HG03558 (cell line): ENCODE data around the gene SMIM24.

Experiments used
- ATAC-seq: cut with Tn5 transposase; IDR thresholded peaks from one replicate; pipeline ENCODE4 v1.9.1; 2021; ENCODE audit warnings: moderate number of reproducible peaks; ENCODE audit not compliant: unreplicated experiment; ENCODE audit errors: extremely low read depth

Gene SMIM24

DNA sequence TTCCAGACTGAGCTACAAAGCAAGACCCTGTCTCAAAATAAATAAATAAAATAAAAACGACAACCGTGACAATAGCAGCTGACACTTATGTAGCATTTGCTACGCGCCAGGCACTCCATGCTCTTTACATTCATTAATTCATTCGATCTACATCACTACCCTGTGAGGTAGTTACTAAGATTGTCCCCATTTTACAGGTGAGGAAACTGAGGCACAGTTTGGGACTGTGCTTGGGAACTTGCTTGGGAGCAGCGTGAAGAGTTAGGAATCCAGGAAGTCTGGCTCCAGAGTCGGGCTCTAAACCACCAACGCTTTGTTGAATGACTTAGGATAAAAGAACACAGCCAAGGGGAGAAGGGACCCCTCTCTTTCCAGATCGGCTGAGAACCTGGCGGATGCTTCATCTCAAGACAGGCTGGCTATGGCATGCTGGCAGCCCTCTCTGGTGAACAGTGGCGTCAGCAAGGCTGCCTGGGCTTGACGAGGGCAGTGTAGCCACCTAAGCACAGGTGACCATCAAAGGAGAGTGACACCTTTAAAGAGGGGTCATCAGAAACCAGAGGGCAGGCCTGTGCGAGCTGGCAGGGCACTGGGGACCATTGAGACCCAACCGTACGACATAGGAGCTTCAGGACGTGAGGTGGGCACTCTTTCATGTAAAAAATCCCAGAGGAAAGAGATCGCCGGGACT, 19.6 kb upstream of the SMIM24 start:
- ATAC-seq = no peak

GRCh38 chr19:3497757-3498520, 17.6 kb upstream of the SMIM24 start:
- no peak for ATAC-seq

DNA sequence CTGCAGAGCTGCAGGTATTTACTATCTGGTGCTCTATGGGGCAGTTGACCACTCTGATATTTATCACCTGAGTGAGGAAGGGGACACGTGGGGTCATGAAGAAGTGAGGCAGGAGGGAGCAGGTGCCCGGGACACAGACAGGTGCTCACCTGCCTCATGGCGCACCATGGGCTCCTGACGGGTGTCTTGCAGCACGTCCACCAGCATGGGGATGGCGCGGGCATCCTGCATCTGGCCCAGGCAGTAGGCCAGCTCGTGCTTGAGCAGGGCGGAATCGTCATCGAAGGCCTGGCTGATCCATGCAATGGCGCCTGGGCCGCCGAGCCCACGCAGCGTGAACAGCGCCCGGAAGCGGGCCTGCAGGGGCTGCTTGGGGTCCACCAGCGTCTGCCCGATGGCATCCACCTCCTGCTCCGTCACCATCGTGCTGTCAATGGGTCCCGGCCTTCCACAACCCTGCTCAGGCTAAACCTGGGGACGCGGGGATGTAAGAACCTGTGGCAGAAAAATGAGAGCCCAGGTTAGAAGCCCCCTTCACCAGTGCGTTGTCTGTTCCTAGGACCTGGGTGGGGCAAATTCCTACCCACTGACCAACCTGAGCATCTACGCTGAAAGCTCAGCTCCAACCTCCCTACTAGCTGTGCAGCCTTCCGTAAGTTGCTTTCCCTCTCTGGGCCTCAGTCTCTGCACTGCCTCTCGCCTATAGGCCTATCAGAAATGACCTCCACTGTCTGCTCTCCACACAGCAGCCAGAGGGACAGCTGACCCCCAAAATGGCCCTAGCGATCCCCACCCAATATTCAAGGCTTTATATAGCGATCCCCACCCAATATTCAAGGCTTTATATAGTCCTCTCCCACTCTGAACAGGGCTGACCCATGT, 16.3 kb upstream of the SMIM24 start:
- no peak for ATAC-seq

DNA sequence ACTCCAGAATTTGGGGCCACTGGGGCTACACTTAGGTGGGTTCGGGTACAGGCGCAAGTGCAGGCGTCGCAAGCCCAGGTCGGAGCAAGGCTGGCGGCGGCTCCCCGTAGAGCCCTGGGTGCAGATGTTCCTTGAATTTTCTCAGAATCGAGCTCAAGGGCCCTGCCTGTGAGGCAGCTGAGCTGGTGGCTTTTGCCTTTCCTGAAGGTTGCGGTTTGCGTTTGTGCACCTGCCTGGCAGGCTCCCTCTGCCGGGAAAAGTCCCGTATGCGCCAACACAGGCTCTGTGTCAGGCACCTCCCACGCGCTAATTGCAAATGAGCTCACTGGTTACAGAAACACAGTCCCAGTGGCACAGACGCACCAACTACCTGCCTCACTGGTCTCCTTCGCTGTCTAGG, 14.2 kb upstream of the SMIM24 start:
- no peak for ATAC-seq

- ATAC-seq = no peak
Measured at GRCh38 chr19:3494051-3494450, 13.7 kb upstream of the SMIM24 start.

DNA sequence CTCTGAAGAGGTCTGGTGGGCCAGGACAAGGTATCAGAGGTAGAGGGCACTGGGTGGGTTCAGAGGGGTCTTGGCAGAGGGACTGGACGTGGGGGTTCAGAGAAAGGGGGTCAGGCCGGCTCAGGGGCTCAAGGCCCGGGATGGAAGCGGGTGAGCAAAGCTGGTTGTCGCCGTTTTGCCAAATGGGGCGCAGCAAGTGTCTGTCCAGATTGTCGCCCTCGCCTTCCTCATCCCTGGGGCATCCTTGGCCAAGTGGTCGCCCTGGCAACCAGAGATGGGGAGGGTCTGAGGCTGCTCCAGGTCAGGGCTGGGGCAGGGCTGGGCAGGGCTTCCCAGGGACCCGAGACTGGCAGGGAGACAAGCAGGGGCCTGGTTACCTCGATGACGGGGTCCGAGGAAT, 13.3 kb upstream of the SMIM24 start:
- ATAC-seq = no peak

DNA sequence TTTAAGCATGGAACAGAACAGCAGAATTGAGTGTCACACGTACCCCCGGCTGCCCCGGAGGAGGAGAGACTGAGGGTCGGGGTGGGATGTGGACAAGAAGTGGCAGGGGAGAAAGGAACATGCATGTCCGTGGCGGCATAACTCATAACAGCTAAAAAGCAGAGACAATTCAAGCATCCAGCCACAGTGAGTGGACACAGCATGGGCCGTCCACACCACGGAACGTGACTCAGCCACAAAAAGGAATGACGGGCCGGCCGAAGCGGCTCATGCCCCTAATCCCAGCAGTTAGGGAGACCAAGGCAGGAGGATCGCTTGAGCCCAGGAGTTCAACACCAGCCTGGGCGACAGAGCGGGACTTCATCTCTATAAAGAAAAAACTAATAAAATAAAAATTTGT, 12.6 kb upstream of the SMIM24 start:
- ATAC-seq = no peak

DNA sequence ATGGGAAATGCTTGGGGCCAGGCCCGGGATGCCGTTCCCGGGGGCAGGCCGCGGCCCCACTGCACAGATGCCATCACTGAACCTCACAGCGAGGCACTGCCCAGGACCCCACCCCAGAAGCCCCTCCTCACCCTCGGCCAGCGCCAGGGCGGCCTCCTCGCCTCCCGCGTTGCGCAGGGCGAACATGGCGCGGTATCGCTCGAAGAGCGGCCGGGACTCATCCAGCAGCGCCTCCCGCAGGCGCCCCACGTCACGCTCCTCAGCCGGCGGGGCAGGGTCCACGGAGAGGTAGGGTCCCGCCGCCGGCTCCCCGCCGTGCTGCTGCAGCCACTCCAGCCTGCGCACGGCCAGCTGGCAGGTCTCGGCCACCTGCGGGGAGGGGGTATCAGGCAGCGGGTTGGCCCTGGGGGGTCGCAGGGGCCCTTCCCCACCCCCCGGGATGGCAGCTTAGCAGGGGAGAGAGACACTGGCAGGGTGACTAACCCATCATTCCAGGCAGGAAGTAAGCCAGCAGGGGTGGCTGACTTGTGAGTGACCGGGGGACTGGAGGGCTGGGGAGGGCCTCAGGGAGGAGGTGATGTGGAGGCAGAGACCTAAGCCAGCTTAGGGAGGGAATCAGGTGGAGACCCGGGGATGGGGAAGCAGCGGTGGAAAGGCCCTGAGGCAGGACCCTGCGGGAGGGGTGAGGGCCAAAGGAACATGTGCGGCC, 12.0 kb upstream of the SMIM24 start:
- ATAC-seq = no peak

- ATAC-seq = no peak
Measured at GRCh38 chr19:3491396-3492119, 11.2 kb upstream of the SMIM24 start.

DNA sequence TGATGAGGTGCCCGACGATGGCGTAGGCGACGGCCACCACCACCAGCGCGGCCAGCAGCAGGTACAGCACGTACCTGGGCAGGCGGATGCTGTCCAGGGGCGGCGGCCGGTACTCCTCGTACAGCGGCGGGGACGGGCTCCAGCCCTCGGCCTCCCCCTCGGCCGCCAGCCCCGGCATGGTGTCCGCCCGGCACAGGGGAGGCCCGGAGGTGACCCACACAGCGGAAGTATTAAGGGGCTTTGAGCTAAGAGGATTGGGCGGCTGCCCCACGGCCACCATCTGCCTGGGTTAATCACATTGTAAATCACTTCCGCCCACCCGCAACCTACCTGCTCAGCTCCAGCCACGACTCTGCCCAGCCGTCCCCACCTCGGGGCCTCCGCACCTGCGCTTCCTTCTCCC, 2.9 kb upstream of the SMIM24 start, which contains the start of gene SMIM44:
SMIM44 (minus strand) TSS at position 216 of the 403 bp plus-strand sequence; CDS start at position 178, 38 bp downstream.
- ATAC-seq = no peak

DNA sequence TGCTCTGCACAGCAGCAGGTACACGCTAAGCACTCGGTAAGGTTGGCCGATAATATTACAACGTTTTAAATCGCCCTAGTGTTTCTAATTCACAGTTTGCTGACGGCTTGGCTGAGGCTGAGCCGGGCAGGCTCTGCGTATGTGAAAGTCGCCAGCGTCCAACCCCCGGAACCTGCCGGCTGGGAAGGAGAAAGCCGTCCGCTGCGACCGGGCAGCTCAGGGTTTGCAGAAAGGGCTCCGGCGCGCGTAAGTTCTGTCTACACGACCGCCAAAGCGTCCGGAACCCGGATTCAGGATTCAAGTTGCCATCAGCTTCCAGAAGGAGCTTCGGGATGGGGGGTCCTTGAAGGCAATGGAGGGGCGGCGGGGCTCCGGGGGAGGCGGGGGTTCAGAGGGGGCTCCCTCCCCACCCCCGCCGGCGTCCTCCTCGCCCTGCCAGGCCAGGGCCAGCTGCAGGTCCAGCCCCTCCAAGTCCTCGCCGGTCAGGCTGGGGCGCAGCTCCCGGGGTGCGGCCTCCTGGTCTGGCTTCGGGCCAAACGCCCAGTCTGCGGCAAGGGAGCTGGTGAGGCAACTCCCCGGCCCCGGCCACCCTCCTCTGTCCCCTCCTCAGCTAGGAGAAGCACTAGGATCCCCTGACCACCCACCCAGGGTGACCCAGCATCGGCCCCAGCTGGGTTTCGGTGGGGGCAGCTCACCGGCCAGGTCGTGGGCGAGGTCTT, 2.3 kb upstream of the SMIM24 start:
- ATAC-seq = no peak

DNA sequence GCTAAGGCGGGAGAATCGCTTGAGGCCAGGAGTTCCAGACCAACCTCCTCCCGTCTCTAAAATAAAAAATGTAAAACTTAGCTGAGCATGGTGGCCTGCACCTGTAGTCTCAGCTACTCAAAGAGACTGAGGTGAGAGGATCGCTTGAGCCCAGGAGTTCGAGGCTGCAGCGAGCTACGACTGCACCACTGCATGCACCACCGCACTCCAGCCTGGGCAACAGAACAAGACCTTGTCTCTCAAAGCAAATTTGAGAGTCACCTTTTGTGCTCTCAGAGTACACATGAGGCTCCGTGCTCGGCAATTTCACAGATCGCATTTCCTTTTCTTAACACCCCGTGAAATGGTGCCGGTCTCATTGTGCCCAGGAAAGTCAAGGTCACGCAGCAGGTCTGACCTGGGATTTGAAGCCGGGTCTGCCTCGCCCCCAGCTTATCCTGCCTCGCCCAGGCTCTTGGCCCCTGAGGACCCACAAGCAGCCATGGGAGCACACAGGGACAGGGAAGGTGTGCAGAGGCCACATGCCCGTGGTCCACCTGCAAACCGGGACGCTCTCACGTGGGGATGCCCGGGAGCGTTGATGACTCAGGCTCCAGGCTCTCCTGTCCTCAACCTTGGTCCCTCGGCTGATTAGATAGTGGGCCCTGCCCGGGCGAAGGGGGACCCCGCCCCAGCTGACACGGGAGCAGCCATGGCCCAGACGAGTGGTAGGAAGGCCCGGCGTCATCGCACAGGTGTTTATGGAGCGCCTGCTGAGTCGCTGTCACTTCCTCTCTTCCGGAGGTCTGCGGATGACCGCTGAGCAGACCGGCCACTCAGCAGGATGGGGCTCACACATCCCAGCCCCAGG, 1.1 kb upstream of the SMIM24 start:
- ATAC-seq = no peak

DNA sequence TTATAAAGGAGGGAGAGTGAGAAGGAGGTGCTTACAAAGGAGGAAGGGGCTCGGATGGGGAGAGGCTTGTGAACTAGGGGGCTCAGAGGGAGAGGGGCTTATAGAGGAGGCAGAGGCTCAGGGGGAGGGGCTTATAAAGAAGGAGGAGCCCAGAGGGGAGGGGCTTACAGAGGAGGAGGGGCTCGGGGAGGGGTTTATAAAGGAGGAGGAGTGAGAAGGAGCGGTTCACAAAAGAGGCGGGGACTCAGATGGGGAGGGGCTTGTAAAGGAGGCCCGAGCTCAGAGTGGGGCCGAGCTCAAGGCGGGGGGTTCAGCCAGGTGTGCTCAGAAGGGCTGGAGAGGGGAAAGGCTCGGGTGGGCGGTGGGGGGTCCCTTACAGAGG, 500 bp downstream of the SMIM24 start:
- no peak for ATAC-seq

DNA sequence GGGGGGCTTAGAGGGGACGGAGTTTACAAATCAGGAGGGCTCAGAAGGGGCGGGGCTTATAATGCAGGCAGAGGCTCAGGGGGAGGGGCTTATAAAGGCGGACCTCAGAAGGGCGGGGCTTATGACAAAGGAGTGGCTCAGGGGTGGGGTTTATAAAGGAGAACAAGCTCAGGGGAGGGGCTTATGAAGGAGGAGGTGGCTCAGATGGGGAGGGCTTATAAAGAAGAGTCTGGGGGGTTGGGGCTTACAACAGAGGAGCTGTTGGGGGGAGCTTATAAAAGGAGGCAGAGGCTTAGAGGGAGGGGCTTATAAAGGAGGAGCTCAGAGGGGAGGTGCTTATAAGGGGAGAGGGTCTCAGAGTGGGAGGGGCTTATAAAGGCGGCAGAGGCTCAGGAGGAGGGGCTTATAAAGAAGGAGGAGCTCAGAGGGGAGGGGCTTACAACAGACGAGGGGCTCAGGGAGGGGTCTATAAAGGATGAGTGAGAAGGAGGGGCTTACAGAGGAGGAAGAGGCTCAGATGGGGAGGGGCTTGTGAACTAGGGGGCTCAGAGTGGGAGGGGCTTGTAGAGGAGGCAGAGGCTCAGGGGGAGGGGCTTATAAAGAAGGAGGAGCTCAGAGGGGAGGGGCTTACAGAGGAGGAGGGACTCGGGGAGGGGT, 1.0 kb downstream of the SMIM24 start:
- ATAC-seq = no peak

- no peak for ATAC-seq
Measured at GRCh38 chr19:3478409-3479176, 1.7 kb downstream of the SMIM24 start.

GRCh38 chr19:3477951-3478350, 2.4 kb downstream of the SMIM24 start:
- ATAC-seq = no peak

DNA sequence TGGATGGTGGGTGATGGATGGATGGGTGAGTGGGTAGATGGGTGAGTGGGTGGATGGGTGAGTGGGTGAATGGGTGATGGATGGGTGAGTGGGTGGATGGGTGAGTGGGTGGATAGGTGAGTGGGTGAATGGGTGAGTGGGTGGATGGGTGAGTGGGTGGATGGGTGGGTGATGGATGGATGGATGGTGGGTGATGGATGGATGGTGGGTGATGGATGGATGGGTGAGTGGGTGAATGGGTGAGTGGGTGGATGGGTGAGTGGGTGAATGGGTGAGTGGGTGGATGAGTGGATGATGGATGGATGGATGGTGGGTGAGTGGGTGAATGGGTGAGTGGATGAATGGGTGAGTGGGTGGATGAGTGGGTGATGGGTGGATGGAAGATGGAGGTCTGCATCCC, 2.8 kb downstream of the SMIM24 start:
- ATAC-seq = no peak
